Amygdala (tissue), 56 donors: ENCODE results near the gene FILIP1.

ENCODE experiments used
- DNase-seq, 56 donors: peaks; one replicate each; lab custom pipeline; 2025; lab: John Stamatoyannopoulos, UW

The FILIP1 gene

DNA sequence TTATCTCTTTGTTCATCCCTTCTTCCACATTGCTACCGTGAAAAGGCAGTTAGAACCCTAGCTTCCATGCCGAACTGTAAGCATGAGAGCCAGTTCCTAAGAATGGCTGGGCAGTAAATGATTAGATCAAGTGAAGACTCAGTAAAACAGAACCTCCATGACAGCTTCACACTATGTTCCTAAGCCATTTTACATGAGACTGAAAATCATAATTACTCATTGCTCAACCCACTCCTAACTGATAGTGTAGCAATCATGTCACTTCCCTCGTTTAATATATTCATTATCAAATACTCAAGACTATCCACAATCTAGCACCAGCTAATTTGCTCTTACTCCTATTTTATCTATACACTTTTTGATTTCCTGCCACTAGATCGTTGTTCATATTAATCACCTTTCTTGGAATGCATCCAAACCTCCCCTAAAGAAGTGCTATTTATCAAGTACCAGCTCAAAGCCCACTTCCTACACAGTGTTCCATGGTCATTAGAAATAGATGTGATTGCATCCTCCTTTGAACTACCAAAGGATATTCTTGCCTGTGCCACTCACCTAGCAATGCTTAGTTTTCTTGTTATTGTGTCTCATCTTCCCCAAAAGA is 215.0 kb downstream of the FILIP1 start:
- no peak for DNase-seq

DNA sequence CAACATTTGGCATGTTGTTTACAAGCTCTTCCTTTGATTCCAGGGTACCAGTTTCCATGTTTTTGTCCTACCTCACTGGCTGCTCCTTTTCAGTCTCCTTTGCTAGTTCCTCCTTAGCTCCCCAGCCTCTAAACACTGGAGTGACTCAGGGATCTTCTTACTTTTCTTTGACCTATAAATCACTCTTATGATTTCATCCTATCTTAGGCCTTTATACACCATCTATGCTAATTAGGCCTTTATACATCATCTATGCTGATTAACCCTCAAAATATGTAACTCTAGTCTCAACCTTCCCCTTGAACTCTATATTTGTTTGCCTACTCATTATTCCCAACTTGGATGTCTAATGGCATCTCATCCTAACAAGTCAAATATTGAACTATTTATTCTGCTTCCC is 218.5 kb downstream of the FILIP1 start:
- no peak for DNase-seq

DNA sequence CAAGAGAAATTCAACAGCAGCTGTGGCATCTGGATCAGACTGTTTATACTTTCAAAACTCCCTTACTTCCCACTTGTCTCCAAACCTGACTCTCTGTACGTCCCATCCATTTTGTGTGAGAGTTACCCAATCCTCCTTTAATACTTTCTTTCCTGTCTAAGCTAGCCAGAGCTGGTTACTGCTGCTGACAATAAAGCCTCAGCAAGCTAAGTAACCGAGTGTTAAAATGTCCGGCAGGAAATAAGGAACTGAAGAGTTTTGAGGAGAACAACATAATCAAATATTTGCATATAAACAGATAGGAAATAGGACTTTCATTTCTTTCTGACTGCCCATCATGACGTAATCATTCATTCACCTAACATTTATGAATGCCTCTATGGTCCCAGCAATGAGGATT is 220.6 kb downstream of the FILIP1 start:
- no peak for DNase-seq

DNA sequence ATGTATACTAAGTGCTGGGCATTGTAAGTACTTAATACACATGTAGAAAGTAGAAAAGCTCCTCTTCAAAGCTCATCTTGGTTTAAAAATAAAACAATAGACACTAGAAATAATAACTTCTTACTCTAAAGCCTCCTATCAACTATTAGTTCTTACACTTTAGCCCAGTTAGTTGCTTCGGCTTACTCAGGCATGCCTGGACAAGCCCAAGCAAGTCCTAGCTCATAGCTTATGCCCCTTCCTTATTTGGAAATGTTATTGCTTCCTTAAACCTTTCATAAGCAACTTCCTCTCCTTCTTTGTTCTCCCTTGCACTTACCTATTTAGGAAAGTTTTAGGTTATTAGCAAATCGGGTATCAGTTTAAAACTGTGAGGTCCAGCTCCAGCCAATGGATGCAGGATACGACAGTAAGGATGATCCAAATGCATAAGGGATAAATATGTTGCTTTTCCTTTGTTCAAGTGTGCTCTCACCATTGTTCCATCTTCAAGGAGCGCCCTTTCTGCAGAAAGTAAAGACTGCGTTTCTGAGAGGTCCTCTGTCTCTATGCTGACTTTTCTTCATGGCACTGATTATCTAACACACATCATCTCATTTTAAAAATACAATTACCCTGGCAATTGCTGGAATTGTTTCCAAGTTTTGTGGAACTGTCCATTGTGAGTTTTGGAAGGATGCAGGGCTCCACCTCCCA is 221.3 kb downstream of the FILIP1 start:
- DNase-seq: no peak

DNA sequence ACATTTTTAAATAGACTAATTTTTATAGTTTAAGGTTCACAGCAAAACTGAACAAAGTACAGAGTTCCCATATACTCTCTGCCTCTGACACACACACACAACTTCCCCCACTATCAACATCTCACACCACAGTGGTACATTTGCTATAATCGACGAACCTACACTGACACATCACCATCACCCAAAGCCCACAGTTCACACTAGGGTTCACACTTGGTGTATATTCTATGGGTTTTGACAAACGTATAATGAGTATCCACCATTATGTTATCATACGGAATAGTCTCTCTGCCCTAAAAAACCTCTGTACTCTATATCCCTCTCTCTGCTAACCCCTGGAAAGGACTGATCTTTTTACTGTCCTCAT is 224.6 kb downstream of the FILIP1 start:
- DNase-seq: no peak

DNA sequence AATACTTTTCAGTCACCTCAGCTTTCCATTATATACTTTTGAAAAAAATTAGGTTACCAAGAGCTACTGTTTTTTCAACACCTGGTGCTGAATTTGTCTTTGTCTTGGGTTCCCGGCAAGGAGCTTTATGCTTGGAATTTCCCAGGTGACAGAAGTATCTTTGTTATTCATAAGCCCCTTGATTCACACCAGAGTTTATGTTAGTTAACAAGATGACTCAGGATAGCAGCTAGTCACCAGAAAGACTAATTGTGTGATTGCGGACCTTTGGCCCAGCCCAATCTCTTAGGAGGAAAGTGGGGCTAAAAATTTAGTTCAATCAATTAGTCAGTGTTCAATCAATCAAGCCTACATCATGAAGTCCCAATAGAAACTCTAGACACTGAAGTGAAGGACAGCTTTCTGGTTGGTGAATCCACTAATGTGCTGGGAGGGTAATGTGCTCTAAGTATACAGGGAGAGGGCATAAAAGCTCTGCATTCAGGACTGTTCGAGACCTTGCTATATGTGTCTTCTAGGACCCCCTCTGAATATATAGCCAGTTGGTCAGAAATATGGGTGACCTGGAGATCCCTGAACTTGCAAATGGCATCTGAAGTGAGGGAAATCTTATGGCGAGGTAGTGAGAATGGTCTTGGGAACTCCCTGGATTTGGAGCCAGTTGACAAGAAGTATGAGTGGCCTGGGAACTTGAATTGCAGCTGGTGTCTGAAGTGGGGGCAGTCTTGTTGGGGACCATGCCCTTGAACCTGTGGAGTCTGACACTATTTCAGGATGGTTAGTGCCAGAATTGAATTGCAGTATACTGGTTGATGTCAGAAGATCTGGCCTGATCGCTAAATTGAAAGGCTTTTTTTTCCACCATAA is 225.2 kb downstream of the FILIP1 start:
- DNase-seq: no peak

DNA sequence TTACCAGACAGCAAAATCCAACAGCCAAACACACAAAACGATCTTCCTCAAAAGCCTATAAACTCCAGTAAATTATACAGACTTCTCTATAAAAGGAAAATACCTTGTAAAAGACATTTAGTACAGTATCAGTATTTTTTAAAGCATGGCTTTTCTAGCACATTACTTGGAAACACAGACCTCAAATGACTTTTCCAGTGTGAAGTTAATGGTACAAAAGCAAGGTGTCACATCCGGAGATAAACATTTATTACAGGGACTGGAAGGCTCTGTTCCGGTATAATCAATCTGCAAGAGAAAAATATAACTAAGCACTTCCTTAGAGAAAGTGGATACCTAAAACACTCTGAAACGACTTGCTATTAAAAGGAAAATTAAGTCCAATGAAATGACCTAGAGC is 226.1 kb downstream of the FILIP1 start:
- DNase-seq: no peak

DNA sequence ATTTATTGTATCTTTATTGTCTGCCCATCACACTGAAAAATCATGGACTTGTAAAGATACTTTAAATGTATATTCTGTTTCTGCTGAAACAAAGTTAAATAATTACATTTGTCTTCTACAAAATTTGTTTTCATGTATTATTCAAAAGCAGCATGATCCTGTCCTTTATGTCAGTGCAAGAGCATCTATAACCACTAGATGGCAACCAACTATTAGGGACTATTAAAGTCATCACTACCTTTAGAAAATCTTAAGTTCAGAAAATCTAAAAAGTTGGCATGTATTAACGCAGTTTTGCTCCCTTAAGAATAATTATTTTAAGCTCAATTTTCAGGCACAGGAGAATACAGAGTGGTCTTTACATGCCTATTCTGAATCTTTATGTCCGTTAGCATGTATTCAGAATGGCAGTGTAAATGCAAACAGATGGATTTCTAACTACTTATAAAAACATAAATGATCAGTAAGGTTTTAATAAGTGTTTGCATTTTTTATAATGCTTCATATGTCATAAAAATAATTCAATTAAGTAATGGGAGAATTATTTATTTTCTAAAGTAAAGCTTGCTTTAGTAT is 226.8 kb downstream of the FILIP1 start:
- DNase-seq: peak in 1 of 56 donors; percentile 56

DNA sequence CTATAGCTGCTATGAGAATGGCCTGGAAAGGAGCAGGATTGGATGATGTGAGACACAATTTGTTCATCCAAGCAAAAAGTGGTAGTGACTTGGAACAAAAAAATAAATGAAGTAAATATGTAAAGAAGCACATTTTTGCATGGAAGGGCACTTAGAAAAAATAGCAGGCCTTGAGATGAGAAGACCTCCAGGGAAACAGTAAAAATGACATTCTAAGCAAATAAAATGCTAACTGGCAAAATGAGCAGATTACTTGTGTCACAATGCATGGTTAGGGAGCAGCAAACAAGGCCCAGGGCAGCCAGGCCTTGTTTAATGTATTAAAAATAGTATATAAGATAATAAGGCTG is 230.2 kb downstream of the FILIP1 start:
- DNase-seq: no peak

DNA sequence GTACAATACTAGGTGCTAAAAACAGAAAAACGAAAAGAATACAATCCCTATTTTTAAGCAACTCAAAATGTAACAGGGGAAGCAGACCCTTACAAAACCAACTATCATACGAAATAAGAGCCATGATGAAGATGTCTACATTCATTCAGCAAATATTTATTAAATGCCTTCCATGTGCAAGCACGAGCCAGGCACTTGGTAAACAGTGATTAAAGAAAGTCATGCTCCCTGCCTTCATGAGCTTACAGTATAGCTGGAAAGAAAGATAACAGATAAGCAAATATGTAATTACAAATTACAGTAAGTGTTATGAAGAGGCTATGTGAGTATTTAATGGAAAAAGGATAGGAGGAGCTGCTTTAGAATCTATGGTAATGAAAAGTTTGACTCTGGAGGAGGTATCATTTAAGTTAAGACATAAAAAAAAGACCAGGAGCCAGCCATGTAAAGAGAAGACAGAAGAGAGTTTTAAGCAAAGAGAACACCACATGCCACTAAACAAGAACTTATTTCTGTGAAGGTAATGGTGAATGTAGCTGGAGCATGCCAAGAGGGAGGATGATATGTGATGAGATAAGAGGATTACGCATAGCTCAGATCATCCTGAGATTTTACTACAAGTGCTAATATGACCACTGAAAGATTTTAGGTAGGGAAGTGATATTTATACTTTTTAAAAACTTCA is 230.7 kb downstream of the FILIP1 start:
- no peak for DNase-seq

DNA sequence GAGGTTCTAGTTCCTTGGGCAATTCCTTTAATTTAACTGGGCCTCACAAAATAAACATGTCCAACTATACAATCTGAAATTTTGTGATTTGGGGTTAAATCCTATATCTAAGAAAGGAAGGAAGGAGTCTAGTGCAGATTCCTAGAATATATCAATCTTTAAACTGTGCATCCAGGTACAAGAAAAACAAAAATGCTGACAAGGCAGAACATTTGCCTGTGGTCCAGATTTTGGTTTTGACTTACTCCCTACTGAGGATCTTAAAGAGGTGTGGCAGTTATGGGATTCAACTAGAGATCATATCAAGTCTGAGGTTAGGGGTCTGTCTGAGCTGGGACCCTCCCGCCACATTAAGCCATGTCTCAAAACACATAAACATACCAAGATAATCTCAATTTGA is 232.3 kb downstream of the FILIP1 start:
- no peak for DNase-seq

DNA sequence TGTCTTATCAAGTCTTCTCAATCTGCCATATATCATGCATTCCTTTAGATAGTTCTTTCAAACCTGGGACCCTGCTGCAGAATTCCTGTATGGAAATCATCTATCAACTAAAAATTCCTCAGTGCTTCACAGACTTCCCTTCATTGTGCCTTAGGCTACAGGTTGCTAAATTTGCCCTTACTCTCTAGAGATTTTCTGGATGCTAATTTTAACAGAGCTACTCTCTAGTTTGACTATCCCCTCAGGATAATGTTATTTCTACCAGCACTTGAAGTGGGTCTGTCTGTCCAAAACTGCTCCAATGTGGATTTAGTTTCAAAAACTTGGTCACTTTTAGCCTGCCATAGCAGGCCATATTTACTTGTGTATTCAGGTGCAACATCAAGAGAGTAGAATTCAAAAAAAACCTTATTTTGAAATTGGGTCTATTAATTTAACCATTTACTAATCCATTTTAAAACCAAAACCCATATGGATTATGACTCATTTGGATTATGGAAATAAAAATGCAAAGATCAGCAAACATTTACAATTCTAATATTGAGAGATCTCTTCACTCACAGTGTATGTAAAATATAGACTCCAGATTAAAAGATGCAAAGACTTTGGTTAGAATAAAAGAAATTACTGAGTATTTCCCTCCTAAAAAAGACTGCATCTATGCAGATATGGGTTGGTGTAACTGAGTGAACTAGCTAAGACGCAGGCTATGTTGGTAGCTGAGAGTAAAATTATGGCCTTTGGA is 236.1 kb downstream of the FILIP1 start:
- no peak for DNase-seq

DNA sequence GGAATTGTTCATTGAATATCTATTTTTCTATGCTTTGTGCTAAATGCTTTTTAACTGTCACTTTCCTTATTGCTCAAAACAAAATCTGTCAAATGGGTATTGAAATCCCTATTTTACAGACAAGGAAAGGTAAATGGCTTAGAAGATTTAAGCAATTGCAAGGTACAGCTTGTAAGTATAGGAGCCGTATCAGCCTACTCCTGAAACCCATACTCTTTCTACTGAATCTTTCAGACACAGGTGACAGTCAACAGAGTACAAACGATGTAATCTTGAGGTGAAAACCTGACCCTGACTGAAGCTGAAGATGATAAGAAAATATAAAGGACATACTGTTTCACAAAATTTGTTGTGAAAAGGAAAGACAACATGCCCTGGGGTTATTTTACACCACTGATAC is 243.0 kb downstream of the FILIP1 start:
- no peak for DNase-seq

DNA sequence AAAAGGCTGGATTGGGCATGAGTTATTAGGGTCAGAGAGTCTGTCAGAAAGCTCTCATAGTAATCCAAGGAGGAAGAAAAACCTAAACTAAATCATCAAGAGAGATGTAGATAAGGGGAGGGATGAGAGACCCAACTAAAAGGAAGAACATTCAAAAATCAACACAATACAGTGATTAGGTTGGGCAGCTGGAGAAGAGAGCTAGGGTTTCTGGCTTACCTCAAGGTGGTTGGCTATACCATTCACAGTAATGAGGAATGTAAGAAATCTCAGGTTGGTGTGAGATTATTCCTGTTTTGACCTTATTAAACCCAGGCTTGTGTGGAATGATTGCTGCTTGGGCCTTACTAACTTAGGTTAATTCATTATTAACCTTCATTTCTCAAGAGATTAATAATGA is 243.8 kb downstream of the FILIP1 start:
- no peak for DNase-seq

DNA sequence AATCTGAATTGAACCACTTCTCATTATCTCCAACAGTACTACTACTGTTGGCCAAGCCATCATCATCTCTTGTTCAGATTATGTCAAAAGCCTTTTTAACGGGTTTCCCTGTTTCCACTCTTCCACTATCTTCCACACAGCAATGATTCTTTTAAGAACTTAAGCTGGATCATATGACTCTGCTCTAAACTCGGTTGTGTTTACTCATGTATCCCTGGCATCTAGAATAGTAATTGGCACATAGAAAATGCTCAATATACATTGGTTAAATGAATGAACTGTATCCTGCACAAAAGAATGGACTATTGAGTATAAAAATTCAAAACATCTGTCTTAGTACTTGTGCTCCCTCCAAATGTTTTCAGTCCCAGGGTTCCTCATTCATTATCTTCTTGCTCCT is 247.2 kb downstream of the FILIP1 start:
- DNase-seq: no peak

DNA sequence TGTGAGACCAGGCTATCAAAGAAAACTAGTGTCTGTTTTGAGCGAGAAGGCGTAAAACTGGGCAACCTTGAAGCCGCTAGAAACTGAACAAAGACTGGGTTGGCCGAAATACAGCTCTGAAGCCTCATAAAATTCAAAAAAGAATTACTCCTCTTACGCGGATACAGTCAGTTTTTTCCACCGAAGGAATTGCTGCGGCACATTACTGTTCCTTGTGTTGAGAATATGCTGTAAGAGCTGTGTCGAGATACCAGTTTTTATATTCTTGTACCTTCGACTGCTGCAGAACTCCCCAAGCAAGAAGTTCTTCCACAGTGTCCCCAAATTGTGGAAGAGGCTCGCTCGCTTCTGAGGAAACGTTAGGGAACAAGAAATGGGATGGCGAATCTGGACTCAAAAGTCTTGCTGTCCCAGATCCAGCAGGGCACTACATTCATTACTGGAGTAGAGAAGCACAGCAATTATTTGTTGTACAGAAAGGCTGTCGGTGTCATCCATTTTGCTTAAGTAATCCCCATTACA is 249.5 kb downstream of the FILIP1 start:
- peak in 7 of 56 donors; percentile 3 to 41 (median 33) for DNase-seq

DNA sequence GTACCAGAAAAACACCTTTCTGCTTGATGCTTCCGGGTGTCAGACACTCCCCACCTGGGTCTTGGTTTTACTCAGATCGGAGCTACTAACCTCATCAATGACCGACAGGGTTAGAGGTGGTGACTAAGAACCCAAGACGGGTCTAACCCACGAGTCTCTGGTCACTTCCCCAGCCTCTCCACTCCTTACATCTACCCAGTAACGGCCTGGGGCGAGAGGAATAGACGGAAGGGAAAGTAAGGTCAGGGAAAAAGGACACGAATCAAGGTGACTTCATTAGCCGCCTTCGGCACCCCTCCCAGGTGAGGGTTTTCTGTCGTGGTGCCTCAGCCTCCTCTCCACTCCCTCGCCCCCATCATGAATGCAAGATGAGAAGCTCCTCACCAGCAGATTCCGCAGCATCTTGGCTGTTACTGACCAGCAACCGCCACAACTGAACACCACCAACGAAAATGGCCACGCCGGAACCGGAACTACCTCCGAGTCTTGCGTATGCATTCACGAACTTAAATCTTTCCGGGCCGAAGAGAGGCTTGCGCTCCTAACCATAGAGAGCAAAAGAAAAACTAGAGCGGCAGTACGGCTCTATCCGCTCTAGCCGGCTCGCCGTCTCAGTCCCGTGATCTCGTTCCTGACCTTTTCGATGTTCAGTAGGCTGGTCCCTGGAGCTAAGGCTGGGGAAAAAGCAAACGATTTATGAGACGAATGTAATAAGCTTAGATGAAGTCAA is 250.1 kb downstream of the FILIP1 start, which contains the start of gene COX7A2:
Gene COX7A2, minus strand, starts transcription at position 469 of the 730 bp plus-strand sequence. Its CDS starts 67 bp downstream, at position 402.
- peak; percentile 51 to 98 (median 89) for DNase-seq
